ENCODE data around the gene MBNL1.

DNA sequence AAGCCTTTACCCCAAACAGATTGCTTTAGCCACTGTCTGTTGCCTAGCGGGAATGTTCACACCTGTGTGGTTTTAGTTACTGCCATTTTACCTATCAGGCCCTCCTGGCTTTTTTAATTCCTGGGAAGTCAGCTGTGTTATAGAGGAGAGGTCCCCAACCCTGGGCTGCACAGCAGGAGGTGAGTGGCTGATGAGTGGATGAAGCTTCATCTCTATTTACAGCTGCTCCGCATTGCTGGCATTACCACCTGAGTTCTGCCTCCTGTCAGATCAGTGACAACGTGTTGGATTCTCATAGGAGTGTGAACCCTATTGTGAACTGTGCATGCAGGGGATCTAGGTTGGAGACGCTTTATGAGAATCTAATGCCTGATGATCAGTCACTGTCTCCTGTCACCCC is 127.0 kb downstream of the MBNL1 start:
- TF ChIP-seq, protein P1, sequence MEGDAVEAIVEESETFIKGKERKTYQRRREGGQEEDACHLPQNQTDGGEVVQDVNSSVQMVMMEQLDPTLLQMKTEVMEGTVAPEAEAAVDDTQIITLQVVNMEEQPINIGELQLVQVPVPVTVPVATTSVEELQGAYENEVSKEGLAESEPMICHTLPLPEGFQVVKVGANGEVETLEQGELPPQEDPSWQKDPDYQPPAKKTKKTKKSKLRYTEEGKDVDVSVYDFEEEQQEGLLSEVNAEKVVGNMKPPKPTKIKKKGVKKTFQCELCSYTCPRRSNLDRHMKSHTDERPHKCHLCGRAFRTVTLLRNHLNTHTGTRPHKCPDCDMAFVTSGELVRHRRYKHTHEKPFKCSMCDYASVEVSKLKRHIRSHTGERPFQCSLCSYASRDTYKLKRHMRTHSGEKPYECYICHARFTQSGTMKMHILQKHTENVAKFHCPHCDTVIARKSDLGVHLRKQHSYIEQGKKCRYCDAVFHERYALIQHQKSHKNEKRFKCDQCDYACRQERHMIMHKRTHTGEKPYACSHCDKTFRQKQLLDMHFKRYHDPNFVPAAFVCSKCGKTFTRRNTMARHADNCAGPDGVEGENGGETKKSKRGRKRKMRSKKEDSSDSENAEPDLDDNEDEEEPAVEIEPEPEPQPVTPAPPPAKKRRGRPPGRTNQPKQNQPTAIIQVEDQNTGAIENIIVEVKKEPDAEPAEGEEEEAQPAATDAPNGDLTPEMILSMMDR (conservative IDR thresholded peaks at IDR 0.05 in 1 of 2, IDR thresholded peaks at IDR 0.05 in 1 of 2; ENCODE audit: extremely low read depth in 1 of 2, insufficient read depth in 1 of 2, low read depth in 1 of 2, low read length in 2 of 2) = no peak
- TF ChIP-seq EZH2 (IDR thresholded peaks at IDR 0.05; ENCODE audit: borderline replicate concordance, low read length) = no peak

Data from mammary epithelial cell (primary cell).